HG03025 (cell line): ENCODE measurements around the gene NOS1AP.
A peak's percentile ranks its signal among the peaks of the same experiment; 100 is the strongest.

Source experiments
- ATAC-seq: cut with Tn5 transposase; IDR thresholded peaks from one replicate; pipeline ENCODE4 v1.9.1; 2021; ENCODE audit warnings: mild to moderate bottlenecking, moderate library complexity; ENCODE audit not compliant: unreplicated experiment, low FRiP score

The NOS1AP gene

DNA sequence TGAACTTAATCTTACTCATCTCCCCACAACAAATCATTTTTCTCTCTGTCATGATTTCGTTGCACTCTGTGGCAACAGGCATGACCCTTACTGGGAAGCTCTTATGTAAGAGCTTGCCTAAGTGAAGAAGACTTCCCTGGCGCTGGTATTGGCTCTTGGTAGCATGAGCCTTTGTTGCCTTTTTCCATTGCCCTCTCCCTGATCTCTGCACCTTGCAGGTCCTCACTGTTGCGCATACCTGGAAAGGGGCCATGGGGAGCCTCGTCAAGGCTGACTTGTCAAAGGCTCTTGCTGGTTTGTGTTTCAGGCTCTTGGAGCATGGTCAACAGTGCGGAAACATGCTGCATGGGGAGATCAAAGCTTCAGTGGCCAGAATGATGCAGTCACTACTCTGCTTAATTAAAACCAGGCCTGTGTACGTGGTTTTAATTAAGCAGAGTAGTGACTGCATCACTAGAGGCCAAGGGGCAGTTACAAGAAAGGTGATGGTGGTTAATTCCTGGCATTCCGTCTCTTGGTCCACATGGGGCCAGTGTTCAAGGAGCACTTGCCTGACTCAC is 165.8 kb downstream of the NOS1AP start:
- no peak for ATAC-seq

DNA sequence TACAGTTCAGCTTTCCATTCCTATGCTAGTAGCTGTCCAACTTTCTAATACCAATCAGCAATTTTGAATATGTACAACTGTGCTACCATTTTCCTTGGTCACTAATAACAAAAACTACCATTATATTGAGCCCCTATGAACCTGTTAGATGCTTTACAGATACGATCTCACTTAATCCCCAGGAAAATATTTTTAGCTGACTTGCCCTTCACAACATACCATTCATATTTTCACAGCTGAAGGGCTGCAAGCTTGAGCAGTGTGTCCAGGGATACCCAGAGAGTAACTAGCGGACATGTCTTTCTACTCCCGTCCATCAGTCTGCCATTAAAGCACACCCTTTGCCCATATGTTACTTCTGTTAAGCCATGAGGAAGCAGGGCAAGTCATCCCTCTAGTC is 166.7 kb downstream of the NOS1AP start:
- no peak for ATAC-seq

- ATAC-seq, result no peak
Measured at GRCh38 chr1:162236618-162237017, 167.1 kb downstream of the NOS1AP start.

- ATAC-seq, result no peak
Measured at GRCh38 chr1:162240577-162240976, 171.1 kb downstream of the NOS1AP start.

GRCh38 chr1:162242804-162243203 is 173.3 kb downstream of the NOS1AP start:
- no peak for ATAC-seq

GRCh38 chr1:162248854-162249535 is 179.5 kb downstream of the NOS1AP start:
- no peak for ATAC-seq

- no peak for ATAC-seq
Measured at GRCh38 chr1:162250004-162250730, 180.7 kb downstream of the NOS1AP start.

GRCh38 chr1:162251102-162251501 is 181.6 kb downstream of the NOS1AP start:
- ATAC-seq, result no peak

- ATAC-seq, result no peak
Measured at GRCh38 chr1:162252214-162252613, 182.7 kb downstream of the NOS1AP start.

DNA sequence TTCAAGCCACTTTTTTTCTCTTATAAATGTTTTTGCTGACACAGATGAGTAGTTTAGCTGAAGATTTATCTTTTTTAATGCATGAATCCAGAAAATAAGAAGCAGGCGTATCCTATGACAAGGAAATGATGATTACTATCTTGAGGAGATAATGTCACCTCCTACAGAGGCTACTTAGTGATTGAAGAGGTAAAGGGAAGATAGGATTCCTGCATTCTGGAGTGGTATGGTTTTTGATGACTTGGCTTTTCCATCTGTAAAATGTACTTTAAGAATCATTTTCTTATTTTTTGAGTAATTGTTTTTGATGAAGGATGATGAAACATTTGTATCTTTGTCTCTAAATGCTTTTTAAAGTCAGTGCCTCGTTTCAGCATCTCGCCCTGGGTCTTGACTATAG is 184.3 kb downstream of the NOS1AP start:
- ATAC-seq, result no peak

- ATAC-seq, result no peak
Measured at GRCh38 chr1:162256287-162256686, 186.8 kb downstream of the NOS1AP start.

DNA sequence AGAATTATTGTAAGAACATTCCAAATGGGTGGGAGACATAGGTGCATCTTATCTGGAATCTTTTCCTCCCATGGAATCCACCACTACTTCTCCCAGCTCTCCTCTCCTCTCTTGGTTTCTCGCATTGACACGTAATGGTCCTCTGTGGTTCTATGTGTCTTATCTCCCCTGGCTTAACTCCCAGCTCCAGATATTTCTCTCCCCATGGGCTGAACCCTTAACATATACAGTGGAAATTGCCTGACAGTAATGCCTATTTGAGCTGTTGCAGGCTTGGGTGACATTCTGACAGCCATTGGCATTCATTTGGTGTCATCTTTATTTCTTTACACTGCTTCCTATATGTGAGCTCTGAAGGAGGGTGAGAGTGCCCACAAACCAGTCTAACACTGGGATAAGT is 188.9 kb downstream of the NOS1AP start:
- no peak for ATAC-seq

DNA sequence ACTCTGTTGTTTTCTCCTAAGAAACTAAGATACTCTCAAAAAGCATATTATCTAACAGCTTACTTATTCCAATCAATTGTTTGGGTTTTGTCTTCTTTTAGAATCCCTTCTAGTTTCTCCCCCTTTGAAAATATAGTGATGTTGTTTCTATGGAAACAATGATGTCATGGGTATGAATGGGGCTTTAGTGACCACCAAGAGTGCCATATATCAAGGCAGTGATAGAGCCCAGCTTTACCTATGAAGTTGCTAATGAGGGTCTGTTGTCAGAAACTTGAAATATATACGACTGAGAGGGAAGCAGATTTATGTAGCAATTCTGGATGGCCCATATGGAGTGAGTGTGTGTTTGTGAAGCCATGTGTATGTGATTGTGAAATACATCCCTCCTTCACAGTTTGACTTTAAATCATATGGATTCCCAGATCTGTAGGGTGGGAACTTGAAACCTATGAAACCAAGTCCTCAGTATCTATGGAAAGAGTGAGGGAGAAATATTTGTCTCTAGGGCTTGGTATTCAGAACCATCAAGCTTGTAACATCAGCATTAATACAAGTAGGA is 190.5 kb downstream of the NOS1AP start:
- no peak for ATAC-seq

- ATAC-seq, result no peak
Measured at GRCh38 chr1:162264108-162264507, 194.6 kb downstream of the NOS1AP start.

DNA sequence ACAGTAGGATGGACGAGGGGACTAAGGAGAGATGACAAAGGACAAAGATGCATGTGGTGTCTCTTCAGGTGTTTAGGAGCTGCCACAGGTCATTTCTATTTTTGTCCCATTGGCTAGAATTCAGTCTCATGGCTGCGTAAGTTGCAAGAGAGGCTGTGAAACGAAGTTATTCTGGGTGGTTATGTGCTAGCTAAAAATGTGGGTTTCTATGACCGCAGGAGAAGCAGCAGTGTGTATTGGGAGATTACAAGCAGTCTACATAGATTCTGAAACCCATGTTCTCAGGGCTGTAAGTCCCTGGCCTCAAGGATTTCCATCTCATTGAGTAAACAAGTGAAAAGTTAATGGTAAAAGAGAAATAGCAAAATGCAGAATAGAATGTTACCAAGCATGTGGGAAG is 196.5 kb downstream of the NOS1AP start:
- peak; percentile 71 for ATAC-seq

GRCh38 chr1:162270016-162270770 is 200.7 kb downstream of the NOS1AP start:
- ATAC-seq, result no peak

DNA sequence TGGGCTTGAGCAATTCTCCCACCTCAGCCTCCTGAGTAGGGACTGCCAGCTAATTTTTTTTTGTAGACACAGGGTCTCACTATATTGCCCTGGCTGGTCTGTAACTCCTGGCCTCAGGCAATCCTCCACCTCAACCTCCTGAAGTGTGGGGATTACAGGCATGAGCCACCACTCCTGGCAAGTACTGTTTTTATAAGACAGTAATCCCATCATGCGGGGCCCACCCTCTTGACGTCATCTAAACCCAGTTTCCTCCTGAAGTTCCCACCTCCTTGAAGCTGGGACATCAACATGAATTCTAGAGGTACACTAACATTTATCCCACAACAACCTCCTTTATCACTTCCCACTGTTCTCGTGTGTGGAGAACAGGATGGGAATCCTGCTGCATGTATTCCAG is 202.5 kb downstream of the NOS1AP start:
- ATAC-seq, result no peak

DNA sequence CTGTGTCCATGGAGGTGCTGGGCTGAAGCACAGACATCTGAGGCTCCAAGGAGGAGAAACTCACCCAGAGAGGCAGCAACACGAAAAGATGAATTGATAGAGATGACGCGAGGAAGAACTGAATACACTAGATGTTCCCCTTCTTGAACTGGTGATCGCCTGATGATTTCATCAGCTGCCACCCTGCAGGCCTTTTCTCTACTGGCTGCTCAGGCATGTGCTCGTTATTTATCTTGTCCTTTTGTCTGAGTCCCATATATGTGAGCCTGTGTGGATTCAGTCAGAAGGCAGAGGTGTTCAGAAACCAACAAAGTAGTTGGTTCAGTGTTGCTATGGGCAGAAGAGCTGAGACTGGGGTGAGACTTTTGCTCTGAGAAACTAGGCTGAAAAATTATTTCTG is 202.9 kb downstream of the NOS1AP start:
- no peak for ATAC-seq

- no peak for ATAC-seq
Measured at GRCh38 chr1:162275622-162276175, 206.2 kb downstream of the NOS1AP start.

GRCh38 chr1:162276493-162276892 is 207.0 kb downstream of the NOS1AP start:
- ATAC-seq, result no peak

GRCh38 chr1:162279136-162279498 is 209.6 kb downstream of the NOS1AP start:
- no peak for ATAC-seq
